ENCODE results near the gene USP40. TPM values are rescaled to one million over a fixed set of nuclear protein-coding genes. Genes with fewer than 3 reads are reported as not detected.

USP40 gene
- total and polyA plus RNA-seq, 9 of the 15 experiments (the other 6 are each of a cell fraction or from before 2014, with no cell fraction given): 5.5 to 15.0 (median 9.3) TPM

- Histone ChIP-seq H3K9me3 (replicated peaks; ENCODE audit: control insufficient read depth, insufficient read depth, low read depth, low read length) (no peaks in the 10 kb centered on the region), H3K27me3 (ENCODE audit: control insufficient read depth in 2 of 2, insufficient read depth in 2 of 2, low read length in 2 of 2) (no peaks in the 10 kb centered on the region), H3K4me1 (replicated peaks in 1 of 2; ENCODE audit: control insufficient read depth in 2 of 2, insufficient read depth in 2 of 2, low read length in 2 of 2) (peaks cover 4 to 39% of the 10 kb centered on the region in 2 experiments; a peak in 3 of 5 replicates), H3K36me3 (ENCODE audit: control insufficient read depth, insufficient read depth, low read length) (peaks cover 24% of the 10 kb centered on the region; the same call in 2 of the 3 replicates), H3K27ac (ENCODE audit: extremely low read depth, low read depth, low read length) (no peak overlapping the region; the same call in 2 of the 3 replicates), H3K4me2 (ENCODE audit: insufficient read depth, low read length) (no peak overlapping the region), H3K9ac (ENCODE audit: insufficient read depth in 1 of 2, low read depth in 2 of 2, low read length in 2 of 2) (peak overlapping the region in 1 of 2 experiments; percentile 52; a peak in 2 of 4 replicates), H3K79me2 (ENCODE audit: control insufficient read depth, insufficient read depth, low read length) (no peaks in the 10 kb centered on the region), H4K20me1 (replicated peaks; ENCODE audit: control insufficient read depth, insufficient read depth, low read length) (no peaks in the 10 kb centered on the region), H3K9me1 (ENCODE audit: control insufficient read depth, insufficient read depth, low read length) (no peaks in the 10 kb centered on the region), H2AFZ (ENCODE audit: low read depth, low read length) (0 out of 2 replicates have a peak overlapping the region, but pooled peaks have one; percentile 4), H3K4me3 (no peak overlapping the region)
- peak; percentile 27 to 43 (median 32) for DNase-seq (ENCODE audit: extremely low read depth in 1 of 4, low spot score in 3 of 4)
- ATAC-seq: peak; percentile 77
- BruUV-seq (replicated peaks): no TSS peak
- ChIA-PET CTCF (ENCODE audit: low intra/inter-chr PET ratio) (no interaction called here), POLR2A (interaction anchor here (0.5 kb wide), 2 partner anchors 20 to 558 kb away, joined by 3 read pairs; no protein-coding TSS in a partner anchor)
- no peak for FAIRE-seq
- WGBS (ENCODE audit: insufficient coverage, low coverage, missing lambda C conversion rate): 67% methylated on average over 10 of the region's 20 CpGs
- in situ Hi-C loops (cut with MboI): no loop called here
- intact Hi-C loops (cut with micrococcal nuclease): no loop called here
- TF ChIP-seq ZNF592 (IDR thresholded peaks at IDR 0.05) (peak; percentile 3; the same call in 1 of the 2 replicates), ZNF408 (CRISPR knock-in tag; IDR thresholded peaks at IDR 0.05; ENCODE audit: low read depth) (no peak), ZNF263 (CRISPR knock-in tag; IDR thresholded peaks at IDR 0.05; ENCODE audit: borderline replicate concordance) (peak; percentile 64; the same call in 1 of the 2 replicates), ZNF79 (CRISPR knock-in tag; IDR thresholded peaks at IDR 0.05; ENCODE audit: low read depth) (no peak), BHLHE40 (IDR thresholded peaks at IDR 0.05; ENCODE audit: low read length) (no peak), CEBPB (tag; IDR thresholded peaks at IDR 0.05) (no peak), HDAC8 (tag; IDR thresholded peaks at IDR 0.05) (no peak), ZSCAN32 (CRISPR knock-in tag; IDR thresholded peaks at IDR 0.05) (no peak), ZBTB12 (CRISPR knock-in tag; IDR thresholded peaks at IDR 0.05) (no peak), NFYB (IDR thresholded peaks at IDR 0.05; ENCODE audit: extremely low read depth, insufficient read length) (no peak), ZBTB33 (CRISPR knock-in tag; IDR thresholded peaks at IDR 0.05) (0 out of 2 replicates have a peak, but pooled peaks have one; percentile 34), MEF2D (tag; conservative IDR thresholded peaks at IDR 0.05; ENCODE audit: low read depth) (no peak), ZNF830 (CRISPR knock-in tag; IDR thresholded peaks at IDR 0.05) (no peak)
These were observed 96.4 kb downstream of the USP40 start for GRCh38 chr2:233470011-233470687.
